NCI-H226 (cell line): ENCODE measurements around the gene ADCY4.

Source experiments
- DNase-seq: peaks from one replicate; pipeline ENCODE4 v3.0.0-alpha.2; 2015

The ADCY4 gene

DNA sequence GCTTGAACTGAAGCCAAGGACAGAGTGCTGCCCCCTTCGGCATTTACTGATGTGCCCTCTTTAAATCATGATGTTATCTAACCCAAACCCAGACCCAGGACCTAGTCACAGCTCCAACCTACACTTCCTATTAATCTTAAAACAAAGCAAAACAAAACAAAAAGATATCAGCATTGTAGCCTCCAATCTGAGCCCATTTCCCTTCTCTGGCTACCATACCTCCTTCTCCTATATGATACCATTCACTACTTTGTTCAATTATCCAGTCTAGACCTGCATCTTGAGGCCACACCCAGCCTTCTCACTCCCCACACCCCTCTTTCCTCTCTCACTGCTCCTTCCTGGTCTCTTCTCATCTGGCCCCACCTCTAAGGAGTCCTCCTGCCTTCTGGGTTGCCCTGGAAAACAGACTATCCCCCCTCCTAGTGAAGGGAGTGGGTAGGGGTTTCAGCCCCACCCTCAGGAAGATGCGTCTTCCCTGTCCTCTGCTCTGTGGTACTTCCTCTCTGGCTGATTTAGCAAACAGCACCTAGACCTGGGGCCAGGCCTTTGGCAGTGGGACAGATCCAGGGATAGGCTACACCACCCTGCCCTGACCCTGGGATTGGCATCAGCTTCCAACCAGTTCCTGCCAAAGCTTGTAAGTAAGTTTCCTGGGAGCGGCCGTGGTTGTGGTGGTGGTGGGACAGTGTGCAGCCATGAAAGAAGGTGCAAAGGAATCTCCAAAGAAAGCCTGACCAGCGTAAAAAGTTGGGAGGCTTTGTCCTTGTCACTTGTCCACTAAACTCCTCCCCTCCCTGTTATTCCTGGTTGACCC is 20.3 kb downstream of the ADCY4 start:
- no peak for DNase-seq

DNA sequence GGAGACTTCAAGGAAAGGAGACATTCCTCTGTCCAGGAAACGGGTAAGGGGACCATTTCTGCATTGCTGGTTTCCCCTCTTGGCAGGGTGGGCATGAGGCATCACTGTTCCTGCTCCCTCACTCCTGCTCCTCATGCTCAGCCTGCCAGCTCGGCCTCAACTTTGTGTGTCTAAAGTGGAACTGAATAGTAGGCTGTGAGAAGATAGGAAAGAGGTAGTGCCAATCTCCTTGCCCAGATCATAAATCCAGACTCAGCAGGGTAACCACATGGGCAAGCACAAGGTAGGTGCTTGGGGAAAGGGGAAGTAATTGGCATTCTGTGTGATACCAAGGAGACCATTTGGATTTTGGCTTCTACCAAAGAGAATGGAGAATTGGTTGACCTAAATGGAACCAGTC is 21.0 kb downstream of the ADCY4 start:
- DNase-seq, result no peak

DNA sequence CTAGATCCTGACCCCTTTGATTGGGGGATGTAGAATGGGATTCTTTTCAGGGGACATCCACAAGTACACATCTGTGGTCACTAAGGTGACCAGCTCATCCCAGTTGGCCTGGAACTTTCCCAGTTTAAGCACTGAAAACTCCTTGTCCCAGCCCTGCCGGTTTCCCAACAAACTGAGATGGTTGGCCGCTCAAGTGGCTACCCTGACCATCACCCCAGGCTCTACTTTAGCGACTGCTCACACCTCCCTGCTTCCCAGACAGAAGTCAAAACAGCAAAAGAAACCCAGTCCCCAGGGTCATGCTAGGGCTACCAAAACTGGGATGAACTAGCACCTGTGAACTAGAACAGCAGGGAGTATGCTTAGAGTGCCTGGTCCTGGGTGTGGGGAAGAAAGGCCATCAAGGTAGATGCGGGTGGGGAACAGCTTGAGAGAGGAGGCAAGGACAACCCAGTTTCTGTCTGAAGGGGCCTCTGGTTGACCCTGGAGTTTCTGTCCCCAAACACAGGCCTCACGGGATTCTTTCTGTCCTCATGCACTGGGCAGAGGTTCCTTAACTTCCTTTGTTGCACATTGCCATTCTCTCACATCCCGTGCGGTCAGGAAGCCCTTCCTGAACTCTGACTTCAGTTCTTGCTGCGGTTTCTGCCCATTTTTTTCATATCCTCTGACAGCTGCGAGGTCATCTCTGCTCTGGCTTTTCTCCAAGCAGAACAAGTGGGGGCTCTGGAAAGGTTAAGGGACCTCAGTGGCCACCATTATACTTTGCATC is 21.9 kb downstream of the ADCY4 start:
- DNase-seq, result no peak

DNA sequence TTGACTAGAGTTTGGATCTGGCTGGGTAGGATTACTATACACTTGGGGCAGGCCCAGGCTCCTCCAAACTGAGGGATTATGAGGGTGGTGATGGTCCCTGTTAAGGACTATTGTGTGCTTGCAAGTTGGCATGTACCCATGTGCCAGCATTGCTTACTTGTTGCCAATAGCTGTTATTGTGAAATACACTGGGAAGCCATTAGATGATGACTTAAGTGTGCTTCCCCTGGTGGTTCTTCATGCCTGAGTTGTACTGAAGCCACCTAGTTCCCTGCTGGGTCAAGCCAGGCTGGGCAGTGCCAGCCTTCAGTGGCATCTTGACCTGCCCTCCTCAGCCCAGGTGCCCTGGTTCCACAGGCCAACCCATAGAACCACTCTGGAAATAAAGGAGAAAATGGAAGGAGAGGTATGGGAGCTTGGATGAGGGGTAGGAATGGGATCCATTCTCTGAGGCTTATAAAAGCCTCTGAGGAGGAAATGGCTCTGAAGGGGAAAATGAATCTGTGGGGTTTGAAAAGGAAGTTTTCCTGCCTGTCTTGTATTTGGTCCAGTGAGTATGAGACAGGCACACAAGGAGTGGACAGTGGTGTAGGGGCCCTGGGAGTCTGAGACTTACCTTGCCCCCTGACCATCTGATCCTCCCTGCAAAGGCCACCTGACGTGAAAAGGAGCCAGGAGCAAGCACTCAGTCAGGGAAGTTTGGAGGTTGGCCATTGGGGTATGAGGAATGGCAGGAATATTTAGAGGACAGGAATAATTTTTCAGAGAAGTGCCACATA is 22.8 kb downstream of the ADCY4 start:
- no peak for DNase-seq

DNA sequence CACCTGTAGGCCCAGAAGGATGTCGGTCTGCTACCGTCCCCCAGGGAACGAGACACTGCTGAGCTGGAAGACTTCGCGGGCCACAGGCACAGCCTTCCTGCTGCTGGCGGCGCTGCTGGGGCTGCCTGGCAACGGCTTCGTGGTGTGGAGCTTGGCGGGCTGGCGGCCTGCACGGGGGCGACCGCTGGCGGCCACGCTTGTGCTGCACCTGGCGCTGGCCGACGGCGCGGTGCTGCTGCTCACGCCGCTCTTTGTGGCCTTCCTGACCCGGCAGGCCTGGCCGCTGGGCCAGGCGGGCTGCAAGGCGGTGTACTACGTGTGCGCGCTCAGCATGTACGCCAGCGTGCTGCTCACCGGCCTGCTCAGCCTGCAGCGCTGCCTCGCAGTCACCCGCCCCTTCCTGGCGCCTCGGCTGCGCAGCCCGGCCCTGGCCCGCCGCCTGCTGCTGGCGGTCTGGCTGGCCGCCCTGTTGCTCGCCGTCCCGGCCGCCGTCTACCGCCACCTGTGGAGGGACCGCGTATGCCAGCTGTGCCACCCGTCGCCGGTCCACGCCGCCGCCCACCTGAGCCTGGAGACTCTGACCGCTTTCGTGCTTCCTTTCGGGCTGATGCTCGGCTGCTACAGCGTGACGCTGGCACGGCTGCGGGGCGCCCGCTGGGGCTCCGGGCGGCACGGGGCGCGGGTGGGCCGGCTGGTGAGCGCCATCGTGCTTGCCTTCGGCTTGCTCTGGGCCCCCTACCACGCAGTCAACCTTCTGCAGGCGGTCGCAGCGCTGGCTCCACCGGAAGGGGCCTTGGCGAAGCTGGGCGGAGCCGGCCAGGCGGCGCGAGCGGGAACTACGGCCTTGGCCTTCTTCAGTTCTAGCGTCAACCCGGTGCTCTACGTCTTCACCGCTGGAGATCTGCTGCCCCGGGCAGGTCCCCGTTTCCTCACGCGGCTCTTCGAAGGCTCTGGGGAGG is 23.9 kb downstream of the ADCY4 start, which contains the start of gene LTB4R:
TSS of gene LTB4R (plus strand) at position 857 of the 959 bp plus-strand sequence. CDS start 4,150 bp downstream, outside the sequence.
- no peak for DNase-seq

DNA sequence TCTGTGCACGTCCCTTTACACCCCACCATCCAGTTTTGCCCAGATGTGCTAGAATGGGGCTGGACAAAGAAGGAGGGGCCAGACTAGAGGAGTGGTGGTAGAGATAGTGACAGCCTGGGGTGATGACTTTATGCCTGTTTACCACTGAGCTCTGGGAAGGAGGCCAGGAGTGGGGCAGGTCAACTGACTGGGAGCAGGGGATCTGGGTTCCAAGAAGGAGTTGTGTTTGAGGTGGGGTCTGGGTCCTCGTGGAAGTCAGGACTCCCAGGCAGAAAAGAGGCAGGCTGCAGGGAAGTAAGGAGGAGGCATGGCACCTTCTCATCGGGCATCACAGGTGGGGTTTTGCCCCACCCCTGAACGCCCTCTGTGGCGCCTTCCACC is 24.6 kb downstream of the ADCY4 start:
- no peak for DNase-seq

DNA sequence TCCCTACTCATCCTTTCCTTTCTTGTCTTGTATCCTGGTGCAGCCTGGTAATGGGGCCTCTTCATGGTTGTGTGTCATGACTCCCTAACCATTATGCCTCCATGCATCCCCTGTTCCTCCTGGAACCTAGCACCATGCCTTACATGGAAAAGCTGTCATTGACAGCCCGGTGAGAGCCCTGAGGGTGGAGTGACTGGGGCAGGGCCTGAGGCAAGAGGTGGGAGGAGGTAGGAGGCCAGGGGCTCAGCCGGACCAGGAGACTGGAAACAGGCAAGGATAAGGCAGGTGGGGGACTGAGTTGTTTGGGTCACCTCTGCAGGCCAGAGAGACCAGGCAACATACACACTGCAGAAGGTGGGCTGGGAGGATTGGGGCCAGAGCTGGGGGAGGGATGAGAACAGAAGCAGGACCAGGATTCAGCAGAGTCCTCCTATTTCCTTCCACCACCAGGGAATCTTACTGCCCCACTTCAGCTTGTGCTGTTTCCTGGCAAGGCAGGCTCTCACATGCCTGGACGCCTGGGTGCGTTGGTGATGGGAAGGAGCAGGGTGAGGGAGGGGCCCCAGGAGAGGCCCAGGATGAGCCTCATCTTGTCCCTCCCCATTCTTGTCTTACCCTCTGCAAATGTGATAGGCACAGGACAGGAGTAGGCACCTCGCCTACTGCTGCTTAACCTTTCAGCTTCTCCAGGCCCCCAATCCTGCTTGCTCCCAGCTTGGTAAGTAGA is 25.2 kb downstream of the ADCY4 start, which contains the start of gene LTB4R2:
TSS of gene LTB4R2 (plus strand) at position 603 of the 727 bp plus-strand sequence. CDS start 525 bp downstream, outside the sequence.
- no peak for DNase-seq

DNA sequence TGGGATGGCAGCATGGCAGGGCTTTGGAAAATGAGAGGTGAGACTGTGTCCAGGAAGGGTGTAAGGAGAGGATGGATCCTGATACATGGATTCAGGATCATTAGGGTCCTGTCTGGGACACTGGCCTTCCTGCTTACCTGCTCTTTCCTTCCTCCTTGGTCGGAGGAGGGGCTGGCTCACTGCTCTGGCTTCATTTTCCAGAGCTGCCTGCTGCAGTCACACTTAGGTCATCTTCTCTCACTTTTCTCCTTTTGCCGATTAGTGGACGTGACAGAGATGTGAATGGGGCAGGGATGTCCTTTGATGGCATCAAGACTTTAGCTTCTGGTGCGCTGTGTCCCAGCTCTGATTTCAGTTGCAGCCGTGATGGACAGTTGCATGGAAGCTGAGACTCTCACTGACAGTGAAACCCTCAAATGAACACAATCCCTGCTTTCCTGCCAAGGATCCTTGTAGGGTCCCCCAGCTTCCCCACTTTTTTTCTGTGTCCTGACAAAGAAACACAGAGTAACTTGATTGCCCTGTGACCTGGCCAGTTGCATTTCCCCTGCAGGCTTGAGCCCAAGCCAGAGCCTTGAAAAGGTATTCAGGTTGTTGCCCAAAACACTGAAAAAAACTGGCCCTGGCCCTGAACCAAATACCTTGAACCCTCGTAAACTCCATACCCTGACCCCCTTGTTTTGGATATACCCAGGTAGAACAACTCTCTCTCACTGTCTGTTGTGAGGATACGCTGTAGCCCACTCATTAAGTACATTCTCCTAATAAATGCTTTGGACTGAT is 26.3 kb downstream of the ADCY4 start:
- no peak for DNase-seq

DNA sequence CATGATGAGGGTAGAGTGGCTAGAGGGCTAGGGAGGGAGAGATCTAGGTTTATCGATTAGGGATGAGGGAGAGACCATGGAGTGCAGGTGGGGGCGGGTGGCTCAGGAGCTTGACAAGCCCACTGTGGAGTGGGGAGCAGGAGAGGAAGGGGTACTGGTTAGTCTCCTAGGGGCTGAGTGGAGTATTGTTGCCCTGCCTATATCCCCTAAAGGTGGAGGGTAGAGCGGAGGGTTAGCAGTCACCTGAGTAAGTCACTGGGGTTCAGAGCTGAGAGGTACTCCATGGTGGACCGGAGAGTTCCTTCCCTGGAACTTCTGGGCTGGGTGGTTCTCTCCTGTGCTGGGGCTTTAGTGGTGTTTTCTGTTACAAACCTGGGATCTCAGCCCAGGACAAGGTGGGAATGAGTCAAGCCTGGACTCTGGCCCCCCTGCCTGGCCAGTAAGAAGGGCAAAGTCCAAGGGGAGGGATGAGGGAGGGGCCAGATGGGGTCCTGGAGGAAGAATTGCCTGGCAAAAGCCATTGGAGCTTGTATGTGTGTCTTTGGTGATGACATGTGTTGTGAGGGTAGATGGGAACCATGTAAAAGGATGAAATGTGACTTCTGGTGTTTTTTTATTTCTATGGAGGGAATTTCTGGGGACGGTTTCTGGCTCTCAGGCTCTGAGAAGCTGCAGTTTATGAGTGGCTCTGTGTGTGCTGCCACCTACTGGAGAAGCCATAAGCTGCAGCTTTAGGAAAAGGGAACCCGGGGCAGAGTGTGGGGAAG is 27.1 kb downstream of the ADCY4 start, which contains the start of gene CIDEB:
TSS of gene CIDEB (minus strand) at position 403 of the 767 bp plus-strand sequence. CDS start at position 284, 119 bp downstream.
- DNase-seq, result peak; percentile 26

DNA sequence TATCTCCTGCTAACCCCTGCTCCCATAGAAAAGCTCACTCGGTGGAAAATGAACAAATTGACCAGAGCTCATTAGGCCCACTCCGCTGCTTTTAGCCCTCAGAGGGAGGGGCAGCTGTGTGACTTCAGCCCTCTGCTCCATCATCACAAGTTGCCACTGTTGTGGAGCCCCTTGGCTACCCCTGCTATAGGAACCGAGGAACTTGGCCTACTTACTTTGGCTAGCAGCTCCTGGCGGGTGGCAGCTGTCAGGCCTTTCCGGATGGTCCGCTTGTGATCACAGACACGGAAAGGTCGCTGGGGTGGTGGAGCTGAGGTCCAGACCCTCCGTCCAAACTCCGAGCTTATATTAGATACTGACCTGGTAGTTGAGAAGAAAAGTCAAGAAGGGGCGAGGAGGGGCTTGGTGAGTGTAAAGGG is 27.7 kb downstream of the ADCY4 start:
- no peak for DNase-seq

DNA sequence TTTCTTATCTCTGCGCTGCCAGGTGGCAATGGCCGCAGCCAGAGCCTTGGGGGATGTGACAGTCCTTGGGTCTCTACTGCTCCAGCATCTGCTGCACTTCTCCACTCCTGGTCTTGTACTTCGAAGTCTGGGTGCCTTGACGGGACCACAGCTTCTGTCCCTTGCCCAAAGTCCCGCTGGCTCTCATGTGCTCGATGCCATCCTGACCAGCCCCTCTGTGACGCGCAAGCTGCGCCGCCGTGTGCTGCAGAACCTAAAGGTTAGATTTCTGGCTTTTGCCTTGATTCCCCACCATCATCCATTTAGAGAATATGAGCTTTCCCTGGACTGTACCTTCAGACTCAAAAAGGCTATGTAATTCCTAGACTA is 30.9 kb downstream of the ADCY4 start:
- no peak for DNase-seq

DNA sequence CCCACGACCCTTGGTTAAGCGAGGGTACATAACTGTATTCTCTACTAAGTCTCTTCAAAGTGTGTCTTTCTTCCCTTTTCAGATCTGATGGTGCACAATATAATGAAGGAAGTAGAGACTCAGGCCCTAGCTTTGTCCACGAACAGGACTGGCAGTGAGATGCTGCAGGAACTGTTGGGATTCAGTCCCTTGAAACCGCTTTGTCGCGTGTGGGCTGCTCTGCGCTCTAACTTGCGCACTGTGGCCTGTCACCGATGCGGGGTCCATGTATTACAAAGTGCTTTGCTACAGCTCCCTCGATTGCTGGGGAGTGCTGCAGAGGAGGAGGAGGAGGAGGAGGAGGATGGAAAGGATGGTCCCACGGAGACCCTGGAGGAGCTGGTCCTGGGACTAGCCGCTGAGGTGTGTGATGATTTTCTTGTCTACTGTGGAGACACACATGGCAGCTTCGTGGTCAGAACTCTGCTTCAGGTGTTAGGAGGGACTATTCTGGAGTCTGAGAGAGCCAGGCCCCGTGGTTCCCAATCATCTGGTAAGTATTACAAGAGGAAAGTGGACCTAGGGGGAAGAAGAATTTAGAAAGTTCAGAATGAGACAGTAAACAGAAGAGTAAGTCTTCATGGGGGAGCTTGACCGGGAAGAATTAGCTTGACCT is 34.4 kb downstream of the ADCY4 start:
- DNase-seq, result no peak

DNA sequence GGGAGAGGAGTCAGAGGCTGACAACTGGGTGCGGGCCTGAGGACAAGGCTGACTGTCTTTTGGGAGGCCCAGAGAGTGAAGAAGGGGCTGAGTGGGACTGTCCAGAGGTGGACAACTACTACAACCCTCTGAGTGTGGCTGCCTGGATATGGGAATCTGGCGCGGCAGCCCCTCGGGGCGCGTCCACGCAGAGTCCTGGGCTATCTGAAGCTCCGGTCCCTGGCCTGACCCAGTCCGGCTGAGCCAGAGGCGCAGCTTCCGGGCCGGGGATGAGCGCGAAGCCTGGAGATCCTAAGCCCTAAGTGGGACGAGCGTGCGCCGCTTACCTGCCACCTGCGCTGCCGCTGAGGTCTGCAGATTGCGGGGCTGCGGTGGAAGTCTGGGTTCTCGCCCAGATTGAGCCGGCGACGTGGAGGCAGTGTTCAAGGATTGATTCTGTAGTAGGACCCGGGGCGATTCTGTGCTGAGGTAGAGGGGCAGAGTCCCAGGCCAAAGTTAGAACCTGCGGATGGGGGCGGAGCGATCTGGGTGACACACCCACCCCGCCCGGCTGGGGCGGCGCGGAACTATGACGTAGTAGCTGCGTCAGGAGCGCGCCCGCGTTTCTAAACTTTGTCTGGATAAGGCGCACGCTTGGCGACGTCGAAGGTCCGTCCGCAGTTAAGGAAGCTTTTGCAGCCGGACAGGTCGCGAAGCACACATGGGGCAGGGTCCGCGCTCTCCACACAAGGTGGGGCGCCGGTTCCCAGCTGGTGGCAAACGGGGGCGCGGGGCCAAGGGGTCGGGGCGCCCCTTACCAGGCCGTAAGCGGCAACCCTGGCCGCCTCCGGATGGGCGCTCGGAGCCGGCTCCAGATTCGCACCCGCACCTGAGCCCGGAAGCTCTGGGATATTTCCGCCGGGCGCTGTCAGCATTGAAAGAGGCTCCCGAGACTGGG is 35.3 kb downstream of the ADCY4 start, which contains the start of the genes DHRS1 and NOP9:
TSS of gene DHRS1 (minus strand) at position 526 of the 937 bp plus-strand sequence. CDS start 674 bp downstream, outside the sequence.
TSS of gene NOP9 (plus strand) at position 596 of the 937 bp plus-strand sequence. CDS start at position 701, 105 bp downstream.
- peak; percentile 86 for DNase-seq

DNA sequence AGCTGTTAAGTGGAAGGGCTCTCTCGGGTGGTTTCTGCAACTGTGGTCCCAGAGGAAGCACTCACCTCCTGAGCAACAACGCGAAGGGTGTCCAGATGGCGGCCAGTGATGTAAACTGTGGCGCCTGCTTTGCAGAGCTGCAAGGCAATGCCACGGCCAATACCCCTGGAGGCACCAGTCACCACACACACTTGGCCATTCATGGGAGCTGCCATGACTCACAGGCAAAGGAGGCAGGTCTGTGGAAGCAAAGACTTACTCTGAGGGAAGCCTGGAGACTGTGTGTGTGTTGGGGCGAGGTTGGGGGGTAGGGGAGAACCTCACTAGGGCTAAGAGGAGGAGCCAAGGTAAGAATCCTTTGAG is 36.0 kb downstream of the ADCY4 start:
- DNase-seq, result peak; percentile 89

DNA sequence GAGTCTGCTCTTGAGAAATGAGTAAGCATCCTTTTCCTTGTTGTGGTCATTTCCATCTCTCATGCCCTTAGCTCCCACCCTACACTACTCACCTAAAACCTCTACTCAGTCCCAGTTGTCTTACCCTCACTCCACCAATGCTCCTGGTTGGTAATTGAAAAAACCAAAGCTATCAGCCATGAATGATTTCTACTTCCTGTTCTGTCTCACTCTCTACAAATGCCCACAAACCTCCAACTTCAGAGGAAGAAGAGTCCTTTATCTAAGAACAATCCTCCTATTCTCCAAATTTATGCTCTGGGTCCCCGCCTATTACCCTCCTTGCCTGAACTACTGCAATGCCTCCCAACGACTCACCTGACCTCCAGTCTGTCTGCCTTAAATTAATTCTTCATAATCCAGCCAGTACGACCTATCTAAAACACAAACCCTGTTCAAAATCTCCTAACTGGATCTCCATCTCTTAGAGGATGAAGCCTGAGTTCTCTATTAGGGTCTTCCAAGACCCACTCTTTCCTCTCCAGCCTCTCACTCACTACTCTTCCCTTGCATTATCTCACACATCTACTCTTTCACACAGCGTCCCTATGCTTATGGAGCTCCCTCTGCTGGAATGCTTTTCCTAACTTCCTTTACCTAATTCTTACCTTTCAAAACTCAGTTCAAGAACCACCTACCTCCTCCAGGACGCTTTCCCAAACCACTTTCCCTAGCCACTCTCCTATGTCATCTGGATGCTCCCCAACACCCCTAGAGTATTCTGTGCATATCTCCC is 37.5 kb downstream of the ADCY4 start:
- no peak for DNase-seq

DNA sequence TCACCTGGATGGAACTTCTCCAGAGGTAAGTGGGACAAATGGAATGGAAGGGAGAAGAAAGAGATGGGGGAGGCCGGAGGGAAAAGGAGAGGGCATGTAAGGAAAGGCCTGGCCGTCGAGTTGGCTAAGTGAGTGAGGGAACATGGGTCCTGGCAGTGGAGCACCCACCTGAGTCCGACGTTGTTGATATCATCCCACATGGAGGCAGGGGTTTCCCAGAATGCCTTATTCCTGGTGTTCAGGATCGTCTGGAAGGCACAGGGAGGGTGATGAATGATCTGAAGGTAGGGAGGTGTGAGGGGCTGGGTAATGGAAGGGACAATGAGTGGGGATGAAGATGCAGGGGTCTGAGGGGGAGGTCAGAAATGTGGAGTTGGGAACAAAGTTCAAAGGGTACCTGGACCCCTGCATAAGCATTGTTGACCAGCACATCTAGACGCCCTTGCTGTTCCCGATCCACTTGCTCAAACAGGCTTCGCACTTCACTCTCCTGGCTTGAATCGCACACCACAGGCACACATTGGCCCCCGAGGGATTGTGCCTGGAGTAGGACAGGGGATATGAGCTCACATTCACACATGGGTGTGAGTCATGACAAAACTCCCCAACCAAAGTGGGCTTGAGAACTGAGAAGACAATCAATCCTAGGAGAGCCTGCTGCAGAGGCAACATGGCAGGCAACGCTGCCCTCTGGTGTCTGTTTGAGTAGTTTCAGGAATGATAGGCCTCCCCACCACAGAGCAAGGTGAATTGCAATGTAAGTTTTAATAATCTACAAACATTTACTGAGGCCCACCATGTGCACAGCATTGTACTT is 38.3 kb downstream of the ADCY4 start:
- DNase-seq, result peak; percentile 67
